SK-N-MC (cell line): ENCODE measurements around the gene SLC35F2.

Experiments
- EZH2 ChIP-seq: fragments of 200-600 bp; sonication (generic); IDR thresholded peaks from one replicate; pipeline ENCODE4 v1.6.1; 2017; ENCODE audit warnings: antibody characterized with exemption
- FOXP2 ChIP-seq: optimal IDR thresholded peaks from 2 replicates; pipeline ENCODE3; 2011; ENCODE audit warnings: mild to moderate bottlenecking, moderate library complexity; ENCODE audit not compliant: insufficient read depth; ENCODE audit errors: extremely low read length, control extremely low read depth
- POLR2AphosphoS5 ChIP-seq: IDR thresholded peaks from 2 replicates; pipeline ENCODE4 v1.6.1; 2012; ENCODE audit warnings: mild to moderate bottlenecking, low read depth, low read length, borderline replicate concordance

GRCh38 chr11:107757661-107758060, 100.9 kb downstream of the SLC35F2 start:
- TF ChIP-seq EZH2 (no peak), POLR2AphosphoS5 (no peak), FOXP2 (no peak)
